22Rv1 (cell line): ENCODE results near the gene ATAD1.

Experiments used
- CTCF ChIP-seq: fragments of 450-650 bp; IDR thresholded peaks from 2 replicates; pipeline ENCODE4 v1.5.1; 2017; ENCODE audit warnings: mild to moderate bottlenecking
- ZFX ChIP-seq: fragments of 450-650 bp; IDR thresholded peaks from 2 replicates; pipeline ENCODE4 v1.6.1; 2017; ENCODE audit warnings: antibody characterized with exemption, borderline replicate concordance

DNA sequence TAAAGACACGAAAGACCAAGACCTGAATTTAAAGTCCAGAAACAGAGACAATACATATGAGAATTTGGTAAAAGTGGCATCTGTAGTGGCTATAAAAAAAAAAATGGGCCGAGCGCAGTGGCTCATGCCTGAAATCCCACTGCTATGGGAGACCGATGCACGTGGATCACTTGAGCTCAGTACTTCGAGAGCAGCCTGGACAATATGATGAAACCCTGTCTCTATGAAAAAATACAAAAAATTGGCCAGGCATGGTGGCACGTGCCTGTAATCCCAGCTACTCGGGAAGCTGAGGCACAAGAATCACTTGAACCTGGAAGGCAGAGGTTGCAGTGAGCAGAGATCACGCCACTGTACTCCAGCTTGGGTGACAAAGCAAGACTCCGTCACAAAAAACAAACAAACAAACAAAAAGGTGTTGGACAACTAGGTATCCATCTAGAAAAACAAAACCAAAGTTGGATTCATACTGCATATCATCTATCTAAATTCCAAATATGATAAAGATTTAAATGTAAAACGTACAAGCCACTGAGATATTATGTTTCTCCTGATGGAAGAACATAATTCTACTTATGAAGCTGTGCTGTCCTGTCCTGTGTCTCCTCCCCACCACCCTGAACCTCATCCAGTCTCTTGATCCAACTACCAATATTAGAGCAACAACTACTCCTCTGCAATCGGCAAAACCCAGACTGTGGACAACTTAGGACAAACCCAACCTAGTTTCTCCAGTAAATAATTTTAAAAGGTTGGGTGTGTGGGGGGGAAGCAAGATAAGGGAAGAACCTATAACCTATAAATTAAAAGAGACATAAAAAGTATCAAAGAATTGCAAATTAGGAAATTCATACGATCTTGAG, 53.7 kb downstream of the ATAD1 start:
- TF ChIP-seq CTCF, result no peak
- TF ChIP-seq ZFX, result no peak
